ENCODE measurements around the gene OR4D1. TPM values are rescaled to one million over a fixed set of nuclear protein-coding genes. Genes with fewer than 3 reads are reported as not detected.
"Not testable (repeated sequence)": the region's sequence is repeated elsewhere in the genome, so short reads cannot be mapped to it uniquely, and the experiment has no call there.

OR4D1 gene
- total and polyA plus RNA-seq, 5 experiments from 2014 or later = 1.6 to 3.0 (median 2.9) TPM

DNA sequence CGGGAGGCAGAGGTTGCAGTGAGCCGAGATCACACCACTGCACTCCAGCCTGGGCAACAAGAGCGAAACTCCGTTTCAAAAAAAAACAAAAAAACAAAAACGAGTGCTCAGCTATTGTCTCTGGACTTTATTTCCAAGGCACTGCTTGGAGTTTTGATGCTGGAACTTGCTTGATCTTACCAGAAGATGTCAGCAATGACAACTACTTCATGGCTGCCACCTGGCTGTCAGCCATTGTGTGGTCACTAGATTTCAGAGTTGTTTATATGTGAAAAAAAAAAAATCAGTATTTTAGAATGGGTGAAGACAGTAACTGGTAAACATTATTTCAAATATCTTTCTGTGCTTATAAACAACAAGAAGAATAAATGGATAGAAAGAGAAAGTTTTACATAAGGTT is 26.3 kb upstream of the OR4D1 start:
- H3K4me1 Mint-ChIP-seq = peaks cover 6 to 18% (median 9%) of the 10 kb centered on the region in 4 donors
- H3K27me3 Mint-ChIP-seq = peaks cover 3 to 19% (median 11%) of the 10 kb centered on the region in 5 donors
- no peaks in the 10 kb centered on the region for H3K36me3 Mint-ChIP-seq
- peak overlapping the region in 1 of 10 donors; percentile 14 for H3K27ac Mint-ChIP-seq
- ATAC-seq = peak; percentile 83 to 96
- peak in 9 of 10 donors; percentile 21 to 77 (median 40) for DNase-seq
- no peaks in the 10 kb centered on the region for H3K9me3 Mint-ChIP-seq
- no peak overlapping the region for H3K4me3 Mint-ChIP-seq
- POLR2A ChIA-PET = interaction anchor here (0.7 to 1.5 kb wide), 5 partner anchors 31 to 215 kb away, joined by 3 to 14 read pairs (median 3); partner anchors contain the start of gene MKS1

DNA sequence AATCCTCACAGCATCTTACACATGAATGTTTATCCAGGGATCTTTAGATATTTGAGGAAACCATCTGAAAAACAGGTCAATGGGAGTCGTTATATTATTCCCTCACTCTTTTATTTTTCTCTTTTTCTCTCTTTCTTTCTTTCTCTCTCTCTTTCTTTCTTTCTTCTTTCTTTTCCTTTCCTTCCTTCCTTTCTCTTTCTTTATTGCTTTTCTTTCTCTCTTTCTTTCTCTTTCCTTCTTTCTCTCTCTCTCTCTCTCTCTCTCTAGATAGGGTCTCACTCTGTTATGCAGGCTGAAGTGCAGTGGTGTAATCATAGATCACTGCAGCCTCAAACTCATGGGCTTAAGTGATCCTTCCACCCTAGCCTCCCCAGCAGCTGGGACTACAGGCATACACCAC is 20.3 kb upstream of the OR4D1 start:
- Mint-ChIP-seq H3K36me3 (no peaks in the 10 kb centered on the region), H3K4me1 (peaks cover 0 to 10% (median 3%) of the 10 kb centered on the region in 4 donors), H3K27ac (peak overlapping the region in 3 of 10 donors; percentile 27 to 37 (median 30)), H3K4me3 (no peak overlapping the region), H3K9me3 (no peaks in the 10 kb centered on the region), H3K27me3 (peaks cover 0 to 9% (median 0%) of the 10 kb centered on the region in 5 donors)
- POLR2A ChIA-PET = interaction anchor here (0.7 kb wide), 1 partner anchor 8 kb away, joined by 4 read pairs; no protein-coding TSS in a partner anchor
- DNase-seq (no peak), ATAC-seq (no peak)

DNA sequence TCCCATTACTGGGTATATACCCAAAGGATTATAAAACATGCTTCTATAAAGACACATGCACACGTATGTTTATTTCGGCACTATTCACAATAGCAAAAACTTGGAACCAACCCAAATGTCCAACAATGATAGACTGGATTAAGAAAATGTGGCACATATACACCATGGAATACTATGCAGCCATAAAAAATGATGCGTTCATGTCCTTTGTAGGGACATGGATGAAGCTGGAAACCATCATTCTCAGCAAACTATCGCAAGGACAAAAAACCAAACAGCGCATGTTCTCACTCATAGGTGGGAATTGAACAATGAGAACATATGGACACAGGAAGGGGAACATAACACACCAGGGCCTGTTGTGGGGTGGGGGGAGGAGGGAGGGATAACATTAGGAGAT is 15.5 kb upstream of the OR4D1 start:
- H3K27ac Mint-ChIP-seq, POLR2A ChIA-PET, ATAC-seq, H3K4me3 Mint-ChIP-seq, H3K4me1 Mint-ChIP-seq, DNase-seq: not testable (repeated sequence)
- Mint-ChIP-seq H3K36me3 (peaks cover 0 to 11% (median 7%) of the 10 kb centered on the region in 3 donors), H3K27me3 (peaks cover 0 to 13% (median 0%) of the 10 kb centered on the region in 5 donors), H3K9me3 (peaks cover 0 to 23% (median 13%) of the 10 kb centered on the region in 9 donors)

DNA sequence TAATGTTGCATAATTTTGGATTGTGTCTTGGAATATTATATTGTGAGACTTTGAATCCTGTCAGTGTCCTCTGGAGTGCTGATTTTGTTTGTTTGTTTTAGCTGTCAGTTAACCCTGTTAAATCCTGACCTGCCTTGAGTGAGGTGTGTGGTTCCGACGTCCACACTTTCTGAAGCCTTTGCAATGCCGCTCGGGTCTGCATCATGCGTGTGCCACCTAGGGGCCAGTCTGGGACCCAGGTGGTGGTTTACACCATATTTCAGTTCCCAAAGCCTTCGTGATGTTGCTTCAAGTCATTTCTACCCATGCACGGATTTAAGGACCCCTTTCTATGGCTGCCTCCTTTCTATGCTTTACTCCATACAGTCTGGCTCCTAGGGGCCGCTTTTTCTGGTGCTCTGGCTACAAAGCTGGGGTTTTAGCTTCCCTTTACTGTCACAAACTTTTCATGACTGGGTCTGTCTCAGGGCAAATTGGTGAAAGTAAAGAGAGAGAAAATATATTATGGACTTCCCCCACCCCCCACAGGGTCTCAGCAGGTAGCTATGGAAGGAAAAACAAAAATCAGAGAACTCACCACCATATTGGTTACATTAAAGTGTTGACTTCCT is 11.4 kb upstream of the OR4D1 start:
- H3K27ac Mint-ChIP-seq = peak overlapping the region in 2 of 10 donors; percentile 18 to 37
- DNase-seq (no peak), ATAC-seq (no peak)
- peaks cover 0 to 32% (median 13%) of the 10 kb centered on the region in 9 donors for H3K9me3 Mint-ChIP-seq
- H3K4me1 Mint-ChIP-seq = peaks cover 0 to 13% (median 2%) of the 10 kb centered on the region in 4 donors
- H3K36me3 Mint-ChIP-seq = peaks cover 0 to 19% (median 18%) of the 10 kb centered on the region in 3 donors
- H3K27me3 Mint-ChIP-seq = peaks cover 0 to 10% (median 0%) of the 10 kb centered on the region in 5 donors
- POLR2A ChIA-PET = interaction anchor here (1.0 to 1.1 kb wide), 2 partner anchors 13 to 17 kb away, joined by 3 to 4 read pairs; no protein-coding TSS in a partner anchor
- no peak overlapping the region for H3K4me3 Mint-ChIP-seq

DNA sequence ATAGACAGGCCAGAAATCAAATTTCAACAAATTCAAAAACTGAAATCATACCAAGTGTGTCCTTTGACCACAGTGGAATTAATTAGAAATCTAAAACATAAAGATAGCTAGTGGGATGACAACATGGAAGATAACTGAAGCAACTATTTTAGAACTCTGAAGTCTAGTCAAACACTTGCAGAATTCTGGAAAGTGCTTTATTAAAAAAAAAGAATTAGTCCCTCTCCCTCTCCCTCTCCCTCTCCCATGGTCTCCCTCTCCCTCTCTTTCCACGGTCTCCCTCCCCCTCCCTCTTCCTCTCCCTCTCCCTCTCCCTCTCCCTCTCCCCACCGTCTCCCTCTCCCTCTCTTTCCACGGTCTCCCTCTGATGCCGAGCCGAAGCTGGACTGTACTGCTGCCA is 6.7 kb upstream of the OR4D1 start:
- Mint-ChIP-seq H3K27ac (no peak overlapping the region), H3K4me3 (no peak overlapping the region), H3K27me3 (peaks cover 0 to 4% (median 0%) of the 10 kb centered on the region in 5 donors), H3K9me3 (peaks cover 7 to 44% (median 30%) of the 10 kb centered on the region in 9 donors), H3K36me3 (peaks cover 0 to 37% (median 35%) of the 10 kb centered on the region in 3 donors), H3K4me1 (peaks cover 0 to 7% (median under 1%) of the 10 kb centered on the region in 4 donors)
- POLR2A ChIA-PET = no interaction called here
- DNase-seq = no peak
- ATAC-seq = no peak

DNA sequence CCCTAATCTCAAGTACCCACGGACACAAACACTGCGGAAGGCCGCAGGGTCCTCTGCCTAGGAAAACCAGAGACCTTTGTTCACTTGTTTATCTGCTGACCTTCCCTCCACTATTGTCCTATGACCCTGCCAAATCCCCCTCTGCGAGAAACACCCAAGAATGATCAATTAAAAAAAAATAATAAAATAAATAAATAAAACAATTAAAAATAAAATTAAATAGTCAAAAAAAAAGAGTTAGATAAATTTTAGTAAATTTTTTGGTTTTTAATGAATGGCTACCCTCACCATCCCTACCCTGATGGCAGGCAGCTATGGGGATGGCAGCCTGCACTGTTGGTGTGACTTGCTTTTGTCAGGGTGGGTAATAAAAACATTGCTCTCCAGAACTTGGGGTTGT is 4.8 kb upstream of the OR4D1 start:
- H3K27ac Mint-ChIP-seq, H3K4me3 Mint-ChIP-seq, DNase-seq, H3K4me1 Mint-ChIP-seq, H3K27me3 Mint-ChIP-seq, POLR2A ChIA-PET, ATAC-seq: not testable (repeated sequence)
- Mint-ChIP-seq H3K9me3 (peaks cover 13 to 51% (median 39%) of the 10 kb centered on the region in 9 donors), H3K36me3 (peaks cover 0 to 48% (median 37%) of the 10 kb centered on the region in 3 donors)

DNA sequence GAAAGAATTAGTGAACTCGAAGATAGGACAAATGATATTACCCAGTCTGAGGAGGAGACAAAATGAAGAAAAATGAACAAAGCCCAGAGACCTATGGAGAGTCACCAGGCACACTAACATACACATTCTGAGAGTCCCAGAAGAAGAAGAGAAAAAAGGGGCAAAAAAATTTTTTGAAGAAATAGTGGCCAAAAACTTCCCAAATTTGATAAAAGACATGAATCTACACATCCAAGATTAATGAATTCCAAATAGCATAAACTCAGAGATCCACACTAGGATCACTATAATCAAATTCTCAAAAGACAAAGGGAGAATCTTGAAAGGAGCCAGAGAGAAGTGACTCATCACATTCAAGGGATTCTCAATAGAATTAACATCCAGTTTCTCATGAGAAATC is 3.4 kb upstream of the OR4D1 start:
- Mint-ChIP-seq H3K9me3 (peaks cover 16 to 58% (median 48%) of the 10 kb centered on the region in 9 donors), H3K4me3 (no peak overlapping the region), H3K4me1 (peaks cover 6 to 11% (median 8%) of the 10 kb centered on the region in 4 donors), H3K36me3 (peaks cover 0 to 53% (median 39%) of the 10 kb centered on the region in 3 donors), H3K27me3 (peaks cover 0 to 3% (median 0%) of the 10 kb centered on the region in 5 donors), H3K27ac (no peak overlapping the region)
- POLR2A ChIA-PET = no interaction called here
- no peak for DNase-seq
- no peak for ATAC-seq

DNA sequence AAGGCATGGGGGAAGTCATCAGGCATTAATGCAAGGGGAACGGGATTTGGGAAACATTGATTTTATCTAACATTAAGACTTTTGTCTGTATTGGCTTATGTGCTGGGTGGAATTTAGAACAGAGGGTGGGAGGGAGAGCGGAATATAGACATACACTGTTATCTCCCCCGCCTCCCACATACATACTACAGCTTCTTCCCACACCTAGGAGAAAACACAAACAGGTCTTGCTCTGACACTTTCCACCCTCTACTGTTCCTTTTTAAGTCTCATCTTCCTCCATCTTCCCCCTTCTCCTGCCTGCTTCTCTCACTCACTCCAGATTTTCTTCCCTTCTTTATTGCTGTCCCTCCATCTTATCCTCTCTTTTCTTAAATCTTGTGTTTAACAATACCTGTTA is 425 bp downstream of the OR4D1 start:
- Mint-ChIP-seq H3K27ac (peak overlapping the region in 2 of 10 donors; percentile 20 to 78), H3K27me3 (no peaks in the 10 kb centered on the region), H3K4me3 (no peak overlapping the region), H3K4me1 (peaks cover 24 to 44% (median 37%) of the 10 kb centered on the region in 4 donors), H3K9me3 (peaks cover 16 to 66% (median 48%) of the 10 kb centered on the region in 9 donors), H3K36me3 (peaks cover 0 to 52% (median 37%) of the 10 kb centered on the region in 3 donors)
- no peak for DNase-seq
- ATAC-seq = no peak
- POLR2A ChIA-PET = interaction anchor here (0.8 kb wide), 1 partner anchor 22 kb away, joined by 3 read pairs; no protein-coding TSS in a partner anchor

DNA sequence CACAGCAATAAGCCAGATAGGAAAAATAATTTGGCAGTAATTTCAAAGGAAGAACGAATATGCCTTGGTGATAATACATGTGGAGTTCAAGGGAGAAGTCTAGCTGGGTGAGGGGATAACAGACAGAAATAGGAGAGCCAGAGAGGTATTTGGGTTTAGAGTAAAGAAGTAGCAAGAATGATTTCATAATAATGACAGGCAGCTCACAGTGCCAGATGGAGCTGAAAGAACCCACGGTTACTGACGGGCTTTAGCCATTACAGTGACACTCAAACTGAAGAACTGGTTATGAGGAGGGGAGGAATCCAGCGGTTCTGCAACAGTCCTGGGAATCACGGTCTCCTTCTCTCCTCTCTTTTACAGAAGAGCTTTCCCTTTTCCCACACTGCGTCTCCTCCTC is 2.2 kb downstream of the OR4D1 start:
- ATAC-seq (no peak), DNase-seq (no peak)
- Mint-ChIP-seq H3K4me3 (peak overlapping the region in 2 of 10 donors; percentile 15 to 22), H3K27me3 (no peaks in the 10 kb centered on the region), H3K36me3 (peaks cover 0 to 39% (median 33%) of the 10 kb centered on the region in 3 donors), H3K27ac (peak overlapping the region in 8 of 10 donors; percentile 1 to 73 (median 22)), H3K4me1 (peaks cover 34 to 62% (median 54%) of the 10 kb centered on the region in 4 donors), H3K9me3 (peaks cover 19 to 53% (median 30%) of the 10 kb centered on the region in 9 donors)
- POLR2A ChIA-PET = interaction anchor here (1.7 to 2.2 kb wide), 2 partner anchors 20 to 27 kb away, joined by 5 to 11 read pairs; no protein-coding TSS in a partner anchor

DNA sequence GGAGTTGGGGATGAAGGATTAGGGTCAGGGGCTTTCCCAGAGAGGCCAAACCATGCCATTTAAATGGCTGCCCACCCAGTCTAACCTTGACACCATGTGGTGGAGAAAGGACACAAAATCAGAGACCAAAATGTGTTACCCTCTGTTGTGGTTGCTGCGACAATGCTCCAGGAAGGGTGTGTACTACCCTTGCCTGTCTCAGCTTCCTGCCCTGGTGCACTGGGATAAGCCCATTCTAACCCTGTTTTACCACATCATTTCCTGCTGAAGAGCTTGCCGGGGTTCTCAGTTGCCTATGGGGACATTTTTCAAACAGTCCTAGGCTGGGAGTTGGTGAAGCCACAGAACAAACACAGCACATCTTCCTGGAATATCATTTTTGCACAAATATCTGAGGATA is 4.9 kb downstream of the OR4D1 start:
- peak; percentile 72 to 84 for ATAC-seq
- Mint-ChIP-seq H3K27ac (peak overlapping the region; percentile 95 to 98 (median 96)), H3K4me3 (peak overlapping the region; percentile 29 to 92 (median 74)), H3K9me3 (peaks cover 0 to 33% (median 10%) of the 10 kb centered on the region in 9 donors), H3K27me3 (peaks cover 0 to 1% (median 0%) of the 10 kb centered on the region in 5 donors), H3K4me1 (peaks cover 42 to 80% (median 77%) of the 10 kb centered on the region in 4 donors), H3K36me3 (peaks cover 0 to 23% (median 17%) of the 10 kb centered on the region in 3 donors)
- DNase-seq = peak in 9 of 10 donors; percentile 27 to 83 (median 68)
- POLR2A ChIA-PET = interaction anchor here (0.6 to 3.4 kb wide), 10 partner anchors 17 to 479 kb away, joined by 3 to 14 read pairs (median 4); partner anchors contain the start of genes DYNLL2 and MKS1

DNA sequence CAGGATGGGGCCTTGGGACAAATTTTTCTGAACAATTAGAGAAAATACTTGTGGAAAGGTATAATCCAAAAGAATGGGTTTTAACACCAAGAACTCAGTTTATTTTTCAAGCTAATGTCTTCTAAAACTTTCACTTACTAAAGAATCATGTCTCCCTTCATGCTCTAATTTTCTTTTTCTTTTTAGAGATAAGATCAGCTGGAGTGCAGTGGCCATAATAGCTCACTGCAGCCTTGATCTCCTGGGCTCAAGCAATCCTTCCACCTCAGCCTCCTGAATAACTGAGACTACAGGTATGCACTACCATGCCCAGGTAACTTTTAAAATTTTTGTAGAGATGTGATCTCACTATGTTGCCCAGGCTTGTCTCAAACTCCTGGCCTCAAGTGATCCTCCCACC is 5.5 kb downstream of the OR4D1 start:
- H3K4me1 Mint-ChIP-seq = peaks cover 41 to 82% (median 80%) of the 10 kb centered on the region in 4 donors
- H3K27me3 Mint-ChIP-seq = peaks cover 0 to 1% (median 0%) of the 10 kb centered on the region in 5 donors
- H3K9me3 Mint-ChIP-seq = peaks cover 0 to 27% (median 10%) of the 10 kb centered on the region in 9 donors
- POLR2A ChIA-PET = interaction anchor here (0.6 to 3.4 kb wide), 12 partner anchors 17 to 478 kb away, joined by 3 to 14 read pairs (median 4); partner anchors contain the start of genes DYNLL2 and MKS1
- ATAC-seq (no peak), DNase-seq (no peak)
- peak overlapping the region; percentile 95 to 98 (median 96) for H3K27ac Mint-ChIP-seq
- peaks cover 0 to 23% (median 15%) of the 10 kb centered on the region in 3 donors for H3K36me3 Mint-ChIP-seq
- peak overlapping the region in 8 of 10 donors; percentile 29 to 92 (median 74) for H3K4me3 Mint-ChIP-seq
